UCSD-AML1 (cell line): ENCODE results near the gene H2BK1.

Experiments
- DNase-seq: peaks from one replicate; lab custom pipeline; 2025; ENCODE audit not compliant: unreplicated experiment; lab: John Stamatoyannopoulos, UW

The H2BK1 gene

GRCh38 chr7:151232917-151233701, 22.8 kb upstream of the H2BK1 start:
- DNase-seq: peak; percentile 52

- DNase-seq: peak; percentile 82
These were observed 22.0 kb upstream of the H2BK1 start, which contains the start of gene CHPF2 for GRCh38 chr7:151232091-151232916. Gene CHPF2, plus strand, starts transcription at chr7:151232483. Its CDS starts 1,529 bp downstream, at chr7:151234012.

GRCh38 chr7:151231080-151231479, 20.8 kb upstream of the H2BK1 start:
- no peak for DNase-seq

- DNase-seq: no peak
These were observed 19.0 kb upstream of the H2BK1 start for GRCh38 chr7:151229249-151229648.

GRCh38 chr7:151228024-151228866, 18.0 kb upstream of the H2BK1 start:
- DNase-seq: no peak

GRCh38 chr7:151226875-151227782, 16.8 kb upstream of the H2BK1 start, which contains the start of gene ABCF2:
Gene ABCF2, minus strand, starts transcription at chr7:151227205. Its CDS starts 747 bp downstream, at chr7:151226458.
- peak; percentile 91 for DNase-seq

GRCh38 chr7:151226560-151226874, 16.2 kb upstream of the H2BK1 start:
- no peak for DNase-seq

- no peak for DNase-seq
These were observed 15.7 kb upstream of the H2BK1 start for GRCh38 chr7:151225948-151226510.

- DNase-seq: no peak
These were observed 13.4 kb upstream of the H2BK1 start for GRCh38 chr7:151223728-151224127.

- DNase-seq: no peak
These were observed 7.9 kb upstream of the H2BK1 start for GRCh38 chr7:151218170-151218569.

GRCh38 chr7:151215396-151215795, 5.1 kb upstream of the H2BK1 start:
- DNase-seq: no peak

GRCh38 chr7:151213826-151214225, 3.5 kb upstream of the H2BK1 start:
- DNase-seq: no peak

- DNase-seq: no peak
These were observed 2.3 kb upstream of the H2BK1 start for GRCh38 chr7:151212626-151213025.

- no peak for DNase-seq
These were observed 976 bp upstream of the H2BK1 start for GRCh38 chr7:151211155-151211772.

GRCh38 chr7:151209588-151209987, 700 bp downstream of the H2BK1 start:
- DNase-seq: no peak

GRCh38 chr7:151208253-151208862, 1.9 kb downstream of the H2BK1 start:
- DNase-seq: no peak

GRCh38 chr7:151207804-151208203, 2.5 kb downstream of the H2BK1 start:
- no peak for DNase-seq

- DNase-seq: no peak
These were observed 3.0 kb downstream of the H2BK1 start for GRCh38 chr7:151207315-151207714.

GRCh38 chr7:151206914-151207313, 3.4 kb downstream of the H2BK1 start:
- no peak for DNase-seq
